ENCODE results near the gene C1D.
"Not testable (repeated sequence)": the region's sequence is repeated elsewhere in the genome, so short reads cannot be mapped to it uniquely, and the experiment has no call there.

The C1D gene

DNA sequence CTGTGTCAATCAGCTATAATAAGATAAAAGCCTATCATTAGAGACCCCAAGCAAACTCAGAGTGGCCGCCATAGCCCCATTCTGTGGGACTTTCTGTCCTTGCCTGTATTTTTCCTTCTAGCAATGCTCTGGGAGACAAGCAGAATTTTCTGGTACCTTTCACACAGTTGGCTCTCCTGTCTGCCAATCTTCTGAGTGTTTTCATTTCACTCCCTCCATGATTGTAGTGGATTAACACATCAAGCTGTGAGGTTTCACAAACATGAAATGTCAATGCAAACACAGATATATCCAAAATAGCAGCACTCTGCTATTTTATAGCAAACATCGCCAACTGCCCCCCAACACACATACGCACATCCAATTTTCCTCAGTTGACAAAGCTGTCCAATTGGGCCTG lies 64.9 kb downstream of the C1D start:
- peak; percentile 8 for DNase-seq

DNA sequence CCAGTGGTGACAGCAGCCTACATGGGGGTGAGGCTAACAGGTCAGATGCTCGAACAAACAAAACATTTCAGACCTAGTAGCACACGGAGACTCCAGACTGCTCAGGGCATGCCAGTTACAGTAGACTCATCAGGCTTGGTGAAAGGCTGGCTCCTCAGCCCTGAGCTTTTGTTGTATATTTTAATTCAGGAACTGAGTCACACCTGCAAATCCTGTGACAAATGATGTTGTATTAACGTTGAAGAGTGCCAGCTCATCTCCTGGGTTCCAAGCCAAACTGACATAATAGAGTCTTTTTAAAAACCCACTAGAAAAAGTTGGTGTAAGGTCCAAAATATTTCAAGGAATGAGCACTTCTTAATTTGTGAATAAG lies 65.3 kb downstream of the C1D start:
- DNase-seq: peak; percentile 87

DNA sequence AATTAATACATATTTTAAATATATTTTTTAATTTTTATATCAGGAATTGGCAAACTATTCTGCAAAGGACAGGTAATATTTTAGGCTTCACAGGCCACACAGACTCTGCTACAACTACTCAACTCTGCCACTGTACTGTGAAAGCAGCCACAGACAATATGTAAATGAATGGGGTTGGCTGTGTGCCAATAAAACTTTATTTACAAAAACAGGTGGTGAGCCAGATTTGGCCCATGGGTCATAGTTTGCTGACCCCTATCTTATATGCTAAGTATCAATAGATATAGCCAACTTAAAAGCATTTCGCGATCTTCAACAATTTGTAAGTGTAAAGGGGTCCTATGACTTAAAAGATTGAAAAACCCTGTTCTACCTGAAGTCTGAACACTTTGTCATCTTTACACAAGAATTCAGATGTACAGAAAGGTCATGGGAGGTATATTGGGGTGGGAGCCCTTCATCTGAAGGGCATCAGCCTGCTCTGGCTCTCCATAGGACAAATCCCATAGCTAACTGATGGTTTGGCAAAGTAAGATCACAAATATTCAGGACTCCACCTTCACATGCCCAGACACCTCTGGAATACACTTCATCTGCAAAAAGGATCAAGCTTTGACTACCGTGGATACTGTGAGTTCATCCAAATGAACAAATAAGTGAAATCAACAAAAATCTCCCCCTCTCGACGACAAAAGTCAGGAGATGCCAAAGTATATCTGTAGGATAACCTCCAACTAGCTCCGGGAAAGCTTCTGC lies 65.9 kb downstream of the C1D start:
- DNase-seq: no peak

DNA sequence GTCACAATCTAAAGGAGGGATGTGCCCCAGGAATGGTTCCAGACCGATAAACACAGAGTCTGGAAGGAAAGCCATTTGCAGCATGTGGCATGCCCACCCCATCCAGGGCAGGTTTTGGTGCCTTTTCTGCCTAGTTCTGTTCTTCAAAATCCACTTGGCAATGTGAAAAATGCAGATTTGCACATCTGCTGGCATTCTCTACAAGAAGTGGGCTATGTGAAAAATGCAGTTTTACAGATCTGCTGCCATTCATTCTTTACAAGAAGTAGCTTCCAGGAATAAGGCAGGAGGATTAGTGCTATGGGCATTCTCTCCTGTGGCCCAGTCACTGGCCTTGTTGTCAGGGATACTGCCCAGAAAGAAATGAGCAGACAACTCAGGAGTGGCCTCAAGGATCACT lies 68.1 kb downstream of the C1D start:
- no peak for DNase-seq

DNA sequence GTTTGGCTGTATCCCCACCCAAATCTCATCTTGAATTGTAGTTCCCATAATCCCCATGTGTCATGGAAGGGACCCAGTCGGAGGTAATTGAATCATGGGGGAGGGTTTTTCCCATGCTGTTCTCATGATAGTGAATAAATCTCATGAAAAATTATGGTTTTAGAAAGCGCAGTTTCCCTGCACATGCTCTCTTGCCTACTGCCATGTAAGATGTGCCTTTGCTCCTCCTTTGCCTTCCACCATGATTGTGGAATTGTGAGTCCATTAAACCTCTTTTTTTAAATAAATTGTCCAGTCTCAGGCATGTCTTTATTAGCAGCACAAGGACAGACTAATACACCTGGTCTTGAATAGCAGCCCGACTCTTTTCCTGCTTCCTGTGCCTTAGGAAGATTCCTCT lies 68.7 kb downstream of the C1D start:
- DNase-seq: not testable (repeated sequence)

DNA sequence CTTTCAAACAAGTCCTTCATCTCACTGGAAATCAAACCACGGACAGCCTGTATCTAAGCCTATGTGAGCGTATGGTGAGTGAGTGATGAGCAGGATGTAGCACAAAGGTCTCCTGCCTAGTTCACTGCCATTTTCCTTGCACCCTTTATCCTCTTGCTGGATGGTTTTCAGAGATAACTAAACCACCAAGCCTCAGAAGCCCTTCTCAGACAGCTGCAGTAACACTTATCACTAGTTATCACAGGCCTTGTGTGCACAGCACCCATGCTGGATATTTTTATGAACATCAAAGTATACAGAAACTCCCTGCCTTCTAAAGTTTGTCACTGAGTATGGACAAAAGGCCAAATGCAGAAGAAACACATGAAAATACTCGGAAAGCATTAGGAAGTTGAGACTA lies 69.5 kb downstream of the C1D start:
- no peak for DNase-seq

DNA sequence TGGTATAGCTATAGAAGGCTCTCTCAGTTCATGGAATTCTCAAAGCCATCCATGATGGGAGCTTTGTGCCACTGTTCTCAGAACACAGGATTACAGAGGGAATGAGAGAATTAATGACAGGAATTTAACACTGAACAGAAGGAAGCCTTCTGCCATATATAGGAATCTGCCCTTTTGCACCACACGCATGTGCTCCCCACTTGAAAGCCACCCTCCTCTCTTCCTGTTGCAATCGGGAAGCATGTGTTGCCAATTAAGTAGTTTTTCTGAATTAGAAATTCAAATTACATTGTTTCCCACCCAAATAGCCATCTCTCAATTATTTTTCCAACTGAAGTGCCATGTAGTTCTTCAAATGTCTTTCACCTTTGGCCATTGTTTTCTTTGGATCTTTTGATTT lies 71.3 kb downstream of the C1D start:
- no peak for DNase-seq
